HG02678 (cell line): ENCODE measurements around the gene C2orf76.
A peak's percentile ranks its signal among the peaks of the same experiment; 100 is the strongest.
"Not testable (repeated sequence)": the region's sequence is repeated elsewhere in the genome, so short reads cannot be mapped to it uniquely, and the experiment has no call there.

ENCODE experiments used
- ATAC-seq: cut with Tn5 transposase; IDR thresholded peaks from one replicate; pipeline ENCODE4 v1.9.1; 2021; ENCODE audit warnings: mild to moderate bottlenecking, moderate library complexity; ENCODE audit not compliant: unreplicated experiment

C2orf76 gene

GRCh38 chr2:119366649-119367471 is at the start of gene C2orf76, which contains the start of gene DBI:
Gene C2orf76, minus strand, starts transcription at chr2:119366834. Its CDS starts 26,875 bp downstream, at chr2:119339959.
Gene DBI, plus strand, starts transcription at chr2:119366977. Its CDS starts 75 bp downstream, at chr2:119367052.
- ATAC-seq: peak; percentile 95

DNA sequence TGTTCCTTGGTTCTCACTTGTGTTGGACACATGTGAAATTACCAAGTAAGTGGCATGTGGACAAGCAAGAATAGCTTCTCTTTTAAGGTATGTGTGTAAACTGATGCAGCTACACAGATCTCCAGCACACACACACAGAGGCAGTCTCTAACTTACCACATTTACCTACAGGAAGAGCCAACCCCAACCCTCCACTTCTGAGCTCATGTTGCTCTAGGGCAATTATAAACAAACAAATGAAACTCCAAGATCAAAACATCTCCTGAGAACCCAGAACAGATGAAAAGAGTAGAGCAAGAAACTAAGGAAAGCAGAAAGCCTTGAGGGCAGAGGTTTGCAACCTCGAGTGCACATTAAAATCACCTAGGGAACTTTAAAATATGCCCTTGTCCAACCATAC is 49.0 kb upstream of the C2orf76 start:
- ATAC-seq: no peak

DNA sequence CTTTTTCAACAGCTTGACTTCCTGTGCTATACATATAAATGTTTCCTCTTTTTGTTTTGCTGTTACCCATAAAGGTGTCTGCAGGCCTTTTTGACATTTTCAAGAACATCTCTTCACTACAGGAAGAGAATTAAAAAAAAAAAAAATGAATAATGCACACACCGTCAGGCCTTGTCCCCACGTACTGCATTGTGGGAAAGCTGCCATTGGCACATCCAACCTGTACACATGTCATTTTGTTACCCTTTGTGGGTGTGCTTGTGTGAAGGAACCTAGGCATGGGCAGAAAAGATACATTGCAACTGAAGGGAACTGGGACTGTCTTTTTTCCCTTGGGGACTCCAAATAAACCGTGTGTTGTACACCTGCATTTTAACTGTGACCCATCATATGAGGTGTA is 48.3 kb upstream of the C2orf76 start:
- no peak for ATAC-seq

- ATAC-seq: no peak
These were observed 42.9 kb upstream of the C2orf76 start for GRCh38 chr2:119409506-119409905.

- no peak for ATAC-seq
These were observed 41.6 kb upstream of the C2orf76 start for GRCh38 chr2:119408221-119408619.

GRCh38 chr2:119407430-119408220 is 41.0 kb upstream of the C2orf76 start:
- ATAC-seq: no peak

DNA sequence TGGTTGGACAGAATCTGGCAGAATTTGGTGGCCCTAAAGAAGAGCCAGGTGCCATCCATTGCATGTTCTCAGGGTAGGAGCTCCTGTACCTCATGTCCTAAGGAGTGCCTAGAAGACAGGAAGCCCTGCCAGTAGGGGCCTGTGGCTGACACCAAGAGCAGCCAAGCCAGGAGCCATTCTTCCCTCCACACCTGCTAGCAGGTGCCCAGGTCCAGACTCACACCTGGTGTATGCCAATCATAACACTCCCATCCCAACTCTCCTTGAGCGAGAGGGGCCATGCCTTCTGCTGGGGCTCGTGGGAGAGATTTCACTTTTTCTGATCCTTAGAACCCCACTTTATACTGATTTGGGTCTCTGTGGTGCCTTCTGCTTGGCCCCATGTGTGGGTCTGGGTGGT is 38.5 kb upstream of the C2orf76 start:
- ATAC-seq: no peak

DNA sequence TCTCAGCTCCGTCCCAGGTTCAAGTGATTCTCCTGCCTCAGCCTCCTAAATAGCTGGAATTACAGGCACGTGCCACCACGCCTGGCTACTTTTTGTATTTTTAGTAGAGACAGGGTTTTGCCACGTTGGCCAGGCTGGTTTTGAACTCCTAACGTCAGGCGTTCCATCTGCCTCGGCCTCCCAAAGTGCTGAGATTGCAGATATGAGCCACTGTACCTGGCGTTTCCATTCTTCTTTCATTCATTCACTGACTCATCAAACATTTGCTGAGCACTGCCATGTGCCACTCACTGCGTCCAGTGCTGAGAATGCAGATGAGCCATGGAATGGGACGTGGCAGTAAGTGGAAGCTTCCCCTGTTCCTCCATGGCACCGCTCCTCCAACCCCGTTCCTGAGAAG is 37.0 kb upstream of the C2orf76 start:
- ATAC-seq: not testable (repeated sequence)

- no peak for ATAC-seq
These were observed 36.3 kb upstream of the C2orf76 start for GRCh38 chr2:119402645-119403560.

DNA sequence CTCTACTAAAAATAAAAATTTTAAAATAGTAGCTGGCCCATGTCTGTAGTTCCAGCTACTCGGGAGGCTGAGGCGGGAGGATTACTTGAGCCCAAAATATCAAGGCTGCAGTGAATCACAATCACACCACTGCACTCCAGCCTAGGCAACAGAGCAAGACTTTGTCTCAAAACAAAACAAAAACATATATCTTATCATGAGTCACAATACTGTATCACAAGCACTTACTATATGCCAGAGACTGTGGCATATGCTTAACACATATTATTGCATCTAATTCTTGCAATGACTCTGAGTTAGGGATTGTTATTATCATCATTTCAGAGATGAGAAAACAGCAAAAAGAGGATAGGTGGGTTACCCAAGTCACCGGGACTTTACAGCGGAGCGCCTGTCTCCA is 35.5 kb upstream of the C2orf76 start:
- no peak for ATAC-seq

- ATAC-seq: no peak
These were observed 30.6 kb upstream of the C2orf76 start for GRCh38 chr2:119397196-119397595.

- no peak for ATAC-seq
These were observed 27.5 kb upstream of the C2orf76 start for GRCh38 chr2:119393971-119394748.

- ATAC-seq: no peak
These were observed 23.1 kb upstream of the C2orf76 start for GRCh38 chr2:119389615-119390306.

- ATAC-seq: peak; percentile 79
These were observed 20.9 kb upstream of the C2orf76 start for GRCh38 chr2:119387381-119388129.

DNA sequence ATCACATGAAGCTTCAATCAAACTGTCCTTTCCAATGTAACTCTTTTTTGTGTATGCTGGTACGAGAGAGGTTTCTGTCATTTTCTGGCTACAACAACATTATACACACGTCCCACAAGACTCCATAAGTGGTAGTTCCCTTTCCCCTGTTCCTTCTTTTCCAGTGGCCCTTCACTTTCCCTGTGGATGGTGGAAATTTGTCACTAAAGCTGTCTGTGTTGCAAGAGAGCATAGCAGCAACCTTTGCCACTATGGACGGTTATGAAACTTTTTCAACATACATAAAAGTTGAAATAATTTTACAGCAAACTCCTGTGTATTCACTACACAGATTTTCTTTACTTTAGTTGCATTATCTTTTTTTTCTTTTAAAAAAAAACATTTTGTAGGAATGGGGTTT is 18.8 kb upstream of the C2orf76 start:
- no peak for ATAC-seq

DNA sequence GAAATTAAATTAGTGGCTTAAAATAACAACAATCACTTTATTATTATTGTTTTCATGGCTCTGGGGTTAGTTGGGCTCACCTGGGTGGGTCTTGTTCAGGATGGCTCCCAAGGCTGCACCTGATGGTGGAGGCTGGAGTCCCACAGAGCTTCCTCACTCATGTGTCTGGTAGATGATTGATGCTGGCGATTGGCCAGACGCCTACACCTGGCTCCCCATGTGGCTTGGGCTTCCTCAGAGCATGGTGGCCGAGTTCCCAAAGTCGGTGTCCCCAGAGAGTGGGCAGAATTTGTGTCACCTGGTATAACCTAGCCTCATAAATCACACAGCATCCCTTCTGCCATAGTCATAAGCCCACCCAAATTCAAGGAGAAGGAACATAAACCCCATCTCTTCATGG is 18.3 kb upstream of the C2orf76 start:
- ATAC-seq: no peak

DNA sequence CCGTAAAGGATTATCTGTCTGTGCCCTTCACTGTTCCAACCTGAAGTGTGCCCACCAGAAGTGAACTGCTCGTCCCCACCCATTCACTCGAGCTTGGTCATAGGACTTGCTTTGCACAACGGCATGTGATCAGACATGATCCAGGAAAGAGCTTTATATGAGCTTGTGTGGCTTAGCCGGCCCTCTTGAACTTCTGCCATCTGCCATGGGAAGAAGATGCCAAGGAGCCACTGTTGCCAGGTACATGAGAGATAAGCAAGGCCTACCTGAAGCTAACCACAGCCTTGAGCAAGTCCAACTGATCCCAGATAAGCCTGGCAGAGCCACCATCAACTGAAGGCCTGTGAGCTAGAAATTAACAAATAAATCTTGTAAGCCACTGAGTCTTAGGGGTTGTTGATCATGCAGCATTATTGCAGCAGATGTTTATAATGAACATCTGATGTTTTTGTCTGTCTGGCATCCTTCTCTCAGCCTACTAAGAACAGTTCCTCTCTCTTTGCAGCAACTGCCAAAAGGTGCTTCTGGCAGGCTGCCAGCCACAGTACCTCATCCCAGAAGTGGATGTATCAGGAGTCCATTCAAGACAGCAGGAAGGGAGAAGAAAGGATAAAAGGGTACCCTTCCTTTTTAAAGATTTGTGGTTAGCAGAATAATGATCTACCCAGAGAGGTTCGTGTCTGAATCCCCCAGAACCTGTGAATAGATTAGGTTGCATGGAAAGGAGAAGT is 16.9 kb upstream of the C2orf76 start:
- no peak for ATAC-seq

DNA sequence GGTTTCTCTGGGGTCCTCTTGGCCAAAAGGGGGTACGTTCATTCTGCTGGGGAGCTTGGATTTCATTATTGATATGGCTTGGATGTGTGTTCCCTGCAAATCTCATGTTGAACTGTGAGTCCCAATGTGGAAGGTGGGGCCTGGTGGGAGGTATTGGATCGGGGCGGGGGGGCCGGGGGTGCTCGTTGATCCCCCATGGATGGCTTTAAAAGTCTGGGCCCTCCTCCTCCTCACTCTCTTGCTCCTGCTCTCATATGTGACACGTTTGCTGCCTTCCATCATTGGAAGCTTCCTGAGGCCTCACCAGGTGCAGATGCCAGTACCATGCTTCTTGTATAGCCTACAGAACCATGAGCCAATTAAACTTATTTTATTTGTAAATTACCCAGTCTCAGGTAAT is 11.9 kb upstream of the C2orf76 start:
- no peak for ATAC-seq
